Measurements from ENCODE around the gene MTHFSD. TPM values are rescaled to one million over a fixed set of nuclear protein-coding genes. Genes with fewer than 3 reads are reported as not detected.

Gene MTHFSD
- total RNA-seq, 1 experiment from 2014 or later, result 11.9 TPM

DNA sequence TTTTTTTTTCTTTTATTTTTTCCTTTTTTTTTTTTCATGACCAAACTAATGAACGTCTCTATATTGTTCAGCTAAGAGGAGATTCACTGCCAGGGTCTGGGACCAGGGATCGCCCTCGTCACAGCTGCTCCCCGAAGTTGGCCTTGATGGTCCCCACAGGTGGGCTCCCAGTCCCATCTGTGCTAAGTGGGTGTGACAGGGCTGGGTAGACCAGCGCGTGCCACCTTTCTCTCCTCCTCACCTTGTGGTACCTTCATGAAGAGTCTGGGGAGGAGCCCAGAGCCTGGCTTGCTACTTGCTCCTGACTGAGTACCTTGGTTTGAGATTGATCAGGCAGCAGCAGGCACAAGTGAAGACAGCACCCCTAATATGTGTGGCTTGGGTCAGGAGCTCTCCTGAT, 51.2 kb downstream of the MTHFSD start:
- Histone ChIP-seq H3K79me2 (ENCODE audit: low read length) (no peaks in the 10 kb centered on the region), H3K27ac (ENCODE audit: low read length) (no peak overlapping the region), H3K4me1 (ENCODE audit: insufficient read depth, low read length) (no peaks in the 10 kb centered on the region), H3K4me2 (ENCODE audit: low read length) (no peak overlapping the region), H4K20me1 (ENCODE audit: low read length) (no peaks in the 10 kb centered on the region), H3F3A (ENCODE audit: low read length, unreplicated experiment) (no peaks in the 10 kb centered on the region), H3K9ac (ENCODE audit: low read length) (no peak overlapping the region), H3K9me3 (ENCODE audit: low read length) (no peaks in the 10 kb centered on the region), H3K36me3 (ENCODE audit: low read depth, low read length) (no peaks in the 10 kb centered on the region), H2AFZ (ENCODE audit: low read length) (no peak overlapping the region), H3K4me3 (ENCODE audit: low read length) (no peak overlapping the region), H3K27me3 (ENCODE audit: low read length) (peaks cover 93% of the 10 kb centered on the region), H3K9me2 (replicated peaks; ENCODE audit: low read length) (no peaks in the 10 kb centered on the region)
- no peak for ATAC-seq
- no TSS peak for BruUV-seq (replicated peaks)
- ChIA-PET CTCF (no interaction called here), POLR2A (ENCODE audit: unreplicated experiment) (no interaction called here)
- intact Hi-C loops (cut with micrococcal nuclease), result no loop called here
- no peak for DNase-seq
- no peak for TF ChIP-seq EZH2 (IDR thresholded peaks at IDR 0.05; ENCODE audit: low read length, unreplicated experiment)
- TF ChIP-seq CTCF (conservative IDR thresholded peaks at IDR 0.05; ENCODE audit: low read depth, low read length), result no peak
- no peak for TF ChIP-seq EZH2phosphoT487 (IDR thresholded peaks at IDR 0.05; ENCODE audit: borderline replicate concordance, low read length)

GRCh38 chr16:86502856-86503748, 51.9 kb downstream of the MTHFSD start:
- peaks cover 96% of the 10 kb centered on the region for H3K27me3 ChIP-seq (ENCODE audit: low read length)
- POLR2A ChIA-PET (ENCODE audit: unreplicated experiment), result no interaction called here

More at GRCh38 chr16:86502856-86503748, 51.9 kb downstream of the MTHFSD start:
- H3F3A ChIP-seq (ENCODE audit: low read length, unreplicated experiment), result no peaks in the 10 kb centered on the region
- CTCF ChIA-PET, result no interaction called here
- H3K9ac ChIP-seq (ENCODE audit: low read length), result no peak overlapping the region
- no TSS peak for BruUV-seq (replicated peaks)
- H2AFZ ChIP-seq (ENCODE audit: low read length), result no peak overlapping the region
- no peaks in the 10 kb centered on the region for H3K4me1 ChIP-seq (ENCODE audit: insufficient read depth, low read length)
- no peaks in the 10 kb centered on the region for H3K79me2 ChIP-seq (ENCODE audit: low read length)
- H3K4me3 ChIP-seq (ENCODE audit: low read length), result no peak overlapping the region
- no peaks in the 10 kb centered on the region for H3K9me3 ChIP-seq (ENCODE audit: low read length)
- intact Hi-C loops (cut with micrococcal nuclease), result no loop called here
- no peak for DNase-seq
- no peaks in the 10 kb centered on the region for H4K20me1 ChIP-seq (ENCODE audit: low read length)
- H3K9me2 ChIP-seq (replicated peaks; ENCODE audit: low read length), result no peaks in the 10 kb centered on the region
- no peak overlapping the region for H3K27ac ChIP-seq (ENCODE audit: low read length)
- no peak for TF ChIP-seq EZH2phosphoT487 (IDR thresholded peaks at IDR 0.05; ENCODE audit: borderline replicate concordance, low read length)
- TF ChIP-seq EZH2 (IDR thresholded peaks at IDR 0.05; ENCODE audit: low read length, unreplicated experiment), result no peak
- TF ChIP-seq CTCF (conservative IDR thresholded peaks at IDR 0.05; ENCODE audit: low read depth, low read length), result no peak
- no peak overlapping the region for H3K4me2 ChIP-seq (ENCODE audit: low read length)
- no peaks in the 10 kb centered on the region for H3K36me3 ChIP-seq (ENCODE audit: low read depth, low read length)
- ATAC-seq, result no peak
